ENCODE results near the gene EMX2.

Gene EMX2

DNA sequence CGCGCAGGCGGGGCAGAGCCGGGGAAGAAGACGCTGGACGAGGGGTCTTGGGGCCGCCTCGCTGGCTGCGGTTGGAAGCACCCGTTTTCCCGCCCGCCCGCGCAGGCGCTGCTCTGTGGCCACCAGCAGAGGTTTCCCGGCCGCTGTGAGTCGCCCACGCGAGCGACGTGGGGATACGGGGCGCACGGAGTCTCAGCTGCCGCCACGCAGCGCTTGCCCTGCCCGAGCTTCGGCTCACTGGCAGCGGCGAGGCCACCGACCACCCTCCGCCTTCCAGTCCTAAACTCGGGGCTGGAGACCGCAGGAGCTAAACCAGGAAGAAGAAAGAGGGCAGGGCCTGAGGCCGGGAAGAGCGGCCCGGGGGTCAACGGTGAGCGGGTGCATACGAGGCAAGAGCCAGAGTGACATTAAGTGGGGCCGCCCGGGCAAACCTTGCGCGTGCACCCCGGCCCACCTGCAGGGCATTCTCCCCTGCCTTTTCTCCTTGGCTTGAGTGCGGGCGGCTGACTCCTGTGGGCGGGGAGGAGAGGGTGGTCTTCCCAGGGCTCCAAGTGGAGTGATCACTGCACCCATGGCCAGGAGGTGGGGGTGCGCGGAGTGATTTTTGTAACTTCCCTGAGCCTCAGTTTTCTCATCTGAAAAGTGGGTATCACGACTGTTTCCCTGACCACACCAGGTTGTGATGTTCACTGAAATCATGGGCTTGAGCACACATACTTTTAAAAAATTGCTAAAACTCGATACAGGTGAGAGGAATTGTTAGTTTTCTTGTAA is 7.1 kb upstream of the EMX2 start:
- no peak overlapping the region for H3K27ac ChIP-seq (ENCODE audit: low read depth, low read length)
- WGBS (ENCODE audit: extremely low coverage, insufficient coverage, insufficient read length) = no CpG with 5 or more reads among the region's 54 CpGs
- no peaks in the 10 kb centered on the region for H3K79me2 ChIP-seq (ENCODE audit: control insufficient read depth, insufficient read depth, low read length, poor library complexity)
- no peak overlapping the region for H4K8ac ChIP-seq (ENCODE audit: low read depth, low read length)
- no peak overlapping the region for H2BK120ac ChIP-seq (ENCODE audit: insufficient read depth, low read length, poor library complexity)
- H3K4me1 ChIP-seq (ENCODE audit: control insufficient read depth in 1 of 2, insufficient read depth in 2 of 2, low read length in 2 of 2) = peaks cover 2 to 9% of the 10 kb centered on the region in 2 experiments
- no peak overlapping the region for H2BK5ac ChIP-seq (ENCODE audit: low read depth, low read length, poor library complexity)
- H2AFZ ChIP-seq (ENCODE audit: insufficient read depth, low read length, poor library complexity) = no peak overlapping the region
- peak overlapping the region; percentile 42 for H3K4me3 ChIP-seq (ENCODE audit: low read depth, low read length)
- no peak overlapping the region for H2AK5ac ChIP-seq (ENCODE audit: low read length)
- no peak overlapping the region for H3K14ac ChIP-seq (ENCODE audit: low read length)
- no peak overlapping the region for H3K9ac ChIP-seq (ENCODE audit: low read length)
- H3K9me3 ChIP-seq (ENCODE audit: insufficient read depth, low read depth, low read length) = peaks cover 4% of the 10 kb centered on the region
- peaks cover 91% of the 10 kb centered on the region for H3K27me3 ChIP-seq (ENCODE audit: insufficient read depth, low read length)
- no peak for DNase-seq
- no peak overlapping the region for H2BK12ac ChIP-seq (ENCODE audit: low read length)
- no peaks in the 10 kb centered on the region for H3K36me3 ChIP-seq (ENCODE audit: control insufficient read depth in 1 of 2, insufficient read depth in 2 of 2, low read length in 2 of 2)
- H3K23ac ChIP-seq (ENCODE audit: low read length) = no peak overlapping the region
- peak overlapping the region; percentile 69 for H3K4me2 ChIP-seq (ENCODE audit: low read length)
- no peak overlapping the region for H4K91ac ChIP-seq (ENCODE audit: low read depth, low read length)
- H4K12ac ChIP-seq (ENCODE audit: low read depth, low read length) = no peak overlapping the region
- H3K18ac ChIP-seq (ENCODE audit: low read length) = no peak overlapping the region
- H3K79me1 ChIP-seq (ENCODE audit: low read length) = no peaks in the 10 kb centered on the region
- H3K4ac ChIP-seq (ENCODE audit: low read depth, low read length) = no peak overlapping the region

GRCh38 chr10:117536072-117536865 is 6.3 kb upstream of the EMX2 start:
- Histone ChIP-seq H2BK5ac (ENCODE audit: low read depth, low read length, poor library complexity) (no peak overlapping the region), H2AFZ (ENCODE audit: insufficient read depth, low read length, poor library complexity) (no peak overlapping the region), H3K36me3 (ENCODE audit: control insufficient read depth in 1 of 2, insufficient read depth in 2 of 2, low read length in 2 of 2) (no peaks in the 10 kb centered on the region), H3K9ac (ENCODE audit: low read length) (no peak overlapping the region), H3K14ac (ENCODE audit: low read length) (no peak overlapping the region), H3K4me3 (ENCODE audit: low read depth, low read length) (peak overlapping the region; percentile 8), H2BK12ac (ENCODE audit: low read length) (no peak overlapping the region), H4K8ac (ENCODE audit: low read depth, low read length) (no peak overlapping the region), H3K27ac (ENCODE audit: low read depth, low read length) (no peak overlapping the region), H3K79me2 (ENCODE audit: control insufficient read depth, insufficient read depth, low read length, poor library complexity) (no peaks in the 10 kb centered on the region), H3K4me1 (ENCODE audit: control insufficient read depth in 1 of 2, insufficient read depth in 2 of 2, low read length in 2 of 2) (peaks cover 2 to 9% of the 10 kb centered on the region in 2 experiments), H3K4me2 (ENCODE audit: low read length) (no peak overlapping the region), H3K18ac (ENCODE audit: low read length) (no peak overlapping the region), H4K91ac (ENCODE audit: low read depth, low read length) (no peak overlapping the region), H3K9me3 (ENCODE audit: insufficient read depth, low read depth, low read length) (peaks cover 2% of the 10 kb centered on the region), H3K23ac (ENCODE audit: low read length) (no peak overlapping the region), H2AK5ac (ENCODE audit: low read length) (no peak overlapping the region), H3K4ac (ENCODE audit: low read depth, low read length) (no peak overlapping the region), H3K79me1 (ENCODE audit: low read length) (no peaks in the 10 kb centered on the region), H2BK120ac (ENCODE audit: insufficient read depth, low read length, poor library complexity) (no peak overlapping the region), H3K27me3 (ENCODE audit: insufficient read depth, low read length) (peaks cover 91% of the 10 kb centered on the region), H4K12ac (ENCODE audit: low read depth, low read length) (no peak overlapping the region)
- no peak for DNase-seq
- WGBS (ENCODE audit: extremely low coverage, insufficient coverage, insufficient read length) = no CpG with 5 or more reads among the region's 35 CpGs

DNA sequence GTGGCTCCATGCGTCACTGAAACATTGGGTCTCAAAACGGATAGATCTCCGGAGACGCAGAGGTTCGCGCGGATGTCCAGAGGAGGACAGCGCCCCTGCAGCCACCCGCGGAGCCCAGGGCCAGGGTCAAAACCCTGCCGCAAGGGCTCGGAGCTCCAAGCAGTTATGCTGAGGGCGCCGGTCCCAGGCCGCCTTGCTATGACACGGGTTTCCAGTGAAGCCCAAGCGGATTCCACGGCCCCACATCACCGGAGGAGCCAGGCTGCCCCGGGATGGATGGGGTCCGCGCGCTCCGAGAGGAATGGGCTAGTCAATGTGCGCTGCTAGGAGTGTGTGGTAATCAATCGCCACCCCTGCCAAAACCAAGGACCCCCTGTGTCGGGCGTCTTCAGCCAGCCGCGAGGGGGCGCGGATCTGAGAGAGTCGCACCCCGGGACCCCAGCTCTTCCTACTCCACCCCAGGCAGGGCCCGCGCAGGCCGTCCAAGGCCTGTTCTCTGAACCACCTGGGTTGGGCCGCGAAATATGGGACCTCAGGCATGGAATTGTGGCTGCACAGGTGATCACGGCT is 5.6 kb upstream of the EMX2 start:
- H4K91ac ChIP-seq (ENCODE audit: low read depth, low read length) = no peak overlapping the region
- H2AK5ac ChIP-seq (ENCODE audit: low read length) = no peak overlapping the region
- no peak overlapping the region for H4K12ac ChIP-seq (ENCODE audit: low read depth, low read length)
- no peak overlapping the region for H3K4ac ChIP-seq (ENCODE audit: low read depth, low read length)
- H3K4me1 ChIP-seq (ENCODE audit: control insufficient read depth in 1 of 2, insufficient read depth in 2 of 2, low read length in 2 of 2) = peaks cover 2 to 9% of the 10 kb centered on the region in 2 experiments
- H3K79me1 ChIP-seq (ENCODE audit: low read length) = no peaks in the 10 kb centered on the region
- no peak overlapping the region for H2BK12ac ChIP-seq (ENCODE audit: low read length)
- H2BK120ac ChIP-seq (ENCODE audit: insufficient read depth, low read length, poor library complexity) = no peak overlapping the region
- H3K79me2 ChIP-seq (ENCODE audit: control insufficient read depth, insufficient read depth, low read length, poor library complexity) = no peaks in the 10 kb centered on the region
- DNase-seq = no peak
- peak overlapping the region; percentile 29 for H3K4me2 ChIP-seq (ENCODE audit: low read length)
- peaks cover 2% of the 10 kb centered on the region for H3K9me3 ChIP-seq (ENCODE audit: insufficient read depth, low read depth, low read length)
- no peak overlapping the region for H2AFZ ChIP-seq (ENCODE audit: insufficient read depth, low read length, poor library complexity)
- H3K9ac ChIP-seq (ENCODE audit: low read length) = no peak overlapping the region
- no peak overlapping the region for H3K23ac ChIP-seq (ENCODE audit: low read length)
- no peak overlapping the region for H4K8ac ChIP-seq (ENCODE audit: low read depth, low read length)
- peaks cover 90% of the 10 kb centered on the region for H3K27me3 ChIP-seq (ENCODE audit: insufficient read depth, low read length)
- H2BK5ac ChIP-seq (ENCODE audit: low read depth, low read length, poor library complexity) = no peak overlapping the region
- no peak overlapping the region for H3K14ac ChIP-seq (ENCODE audit: low read length)
- no peak overlapping the region for H3K18ac ChIP-seq (ENCODE audit: low read length)
- no peak overlapping the region for H3K4me3 ChIP-seq (ENCODE audit: low read depth, low read length)
- WGBS (ENCODE audit: extremely low coverage, insufficient coverage, insufficient read length) = no CpG with 5 or more reads among the region's 40 CpGs
- no peak overlapping the region for H3K27ac ChIP-seq (ENCODE audit: low read depth, low read length)
- no peaks in the 10 kb centered on the region for H3K36me3 ChIP-seq (ENCODE audit: control insufficient read depth in 1 of 2, insufficient read depth in 2 of 2, low read length in 2 of 2)

GRCh38 chr10:117537436-117537903 is 5.1 kb upstream of the EMX2 start:
- no peak overlapping the region for H4K8ac ChIP-seq (ENCODE audit: low read depth, low read length)
- no peak overlapping the region for H3K23ac ChIP-seq (ENCODE audit: low read length)
- H2BK120ac ChIP-seq (ENCODE audit: insufficient read depth, low read length, poor library complexity) = no peak overlapping the region
- H4K91ac ChIP-seq (ENCODE audit: low read depth, low read length) = no peak overlapping the region
- H4K12ac ChIP-seq (ENCODE audit: low read depth, low read length) = no peak overlapping the region
- no peak overlapping the region for H3K14ac ChIP-seq (ENCODE audit: low read length)
- no CpG with 5 or more reads among the region's 39 CpGs for WGBS (ENCODE audit: extremely low coverage, insufficient coverage, insufficient read length)
- no peak overlapping the region for H3K18ac ChIP-seq (ENCODE audit: low read length)
- no peak overlapping the region for H3K9ac ChIP-seq (ENCODE audit: low read length)
- peak in 1 of 2 donors; percentile 60 for DNase-seq
- no peaks in the 10 kb centered on the region for H3K36me3 ChIP-seq (ENCODE audit: control insufficient read depth in 1 of 2, insufficient read depth in 2 of 2, low read length in 2 of 2)
- no peak overlapping the region for H2AFZ ChIP-seq (ENCODE audit: insufficient read depth, low read length, poor library complexity)
- peaks cover 90% of the 10 kb centered on the region for H3K27me3 ChIP-seq (ENCODE audit: insufficient read depth, low read length)
- H3K4ac ChIP-seq (ENCODE audit: low read depth, low read length) = no peak overlapping the region
- H3K4me1 ChIP-seq (ENCODE audit: control insufficient read depth in 1 of 2, insufficient read depth in 2 of 2, low read length in 2 of 2) = peaks cover 2 to 9% of the 10 kb centered on the region in 2 experiments
- peak overlapping the region; percentile 44 for H3K4me2 ChIP-seq (ENCODE audit: low read length)
- no peak overlapping the region for H2BK12ac ChIP-seq (ENCODE audit: low read length)
- peaks cover 2% of the 10 kb centered on the region for H3K9me3 ChIP-seq (ENCODE audit: insufficient read depth, low read depth, low read length)
- H3K79me2 ChIP-seq (ENCODE audit: control insufficient read depth, insufficient read depth, low read length, poor library complexity) = no peaks in the 10 kb centered on the region
- no peak overlapping the region for H3K4me3 ChIP-seq (ENCODE audit: low read depth, low read length)
- no peaks in the 10 kb centered on the region for H3K79me1 ChIP-seq (ENCODE audit: low read length)
- no peak overlapping the region for H2AK5ac ChIP-seq (ENCODE audit: low read length)
- no peak overlapping the region for H2BK5ac ChIP-seq (ENCODE audit: low read depth, low read length, poor library complexity)
- H3K27ac ChIP-seq (ENCODE audit: low read depth, low read length) = no peak overlapping the region
